ENCODE data around the gene LSM14A. TPM values are rescaled to one million over a fixed set of nuclear protein-coding genes. Genes with fewer than 3 reads are reported as not detected.

The LSM14A gene
- total RNA-seq, 1 donor from 2014 or later = 74.8 TPM

Other genes starting within 250 kb of the LSM14A start
- gene GARRE1, start 82.0 kb downstream of the LSM14A start, total RNA-seq = 10.2 TPM
- gene GPI, start 192.7 kb downstream of the LSM14A start, total RNA-seq = 230 TPM
- 6.7 TPM for gene PDCD2L, start 231.9 kb downstream of the LSM14A start, total RNA-seq

Measured in esophagus mucosa (tissue), 1 donor.